HL-60/S4 treated with retinoic acid at 250 ng/mL for 4 days and 3 days (cell line): ENCODE results near the gene TAOK3.
"Not testable (repeated sequence)": the region's sequence is repeated elsewhere in the genome, so short reads cannot be mapped to it uniquely, and the experiment has no call there.

ENCODE experiments used
- in situ Hi-C: fragments of 300-500 bp; cut with MboI; formaldehyde crosslinking; loops from 2 replicates; pipeline ENCODE4 v1.7.0; 2022; ENCODE audit warnings: low sequenced_read_pairs

Gene TAOK3

GRCh38 chr12:118151755-118152154 is 221.0 kb downstream of the TAOK3 start:
- in situ Hi-C loops = no loop called here

GRCh38 chr12:118150625-118151024 is 222.1 kb downstream of the TAOK3 start:
- in situ Hi-C loops = no loop called here

DNA sequence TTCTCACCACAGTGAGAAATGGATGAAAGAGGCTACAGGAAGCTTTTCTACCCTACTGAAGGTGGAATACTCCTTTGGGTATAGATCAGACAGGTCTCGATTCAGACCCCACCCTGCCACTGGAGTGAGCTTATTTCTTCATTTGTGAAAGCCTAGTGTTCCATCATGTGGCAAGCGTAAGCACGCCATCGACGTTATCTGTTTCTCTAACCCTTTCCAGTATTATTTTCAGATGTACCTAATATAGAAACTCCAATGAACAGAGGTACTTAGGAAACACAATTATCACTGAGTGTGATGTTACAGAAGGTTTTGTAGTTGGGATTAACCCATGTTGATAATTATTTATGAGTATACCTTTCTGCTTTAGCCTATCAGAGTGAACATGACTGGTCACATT is 224.4 kb downstream of the TAOK3 start:
- in situ Hi-C loops = no loop called here

- in situ Hi-C loops = no loop called here
Observed at GRCh38 chr12:118145798-118146156, 226.9 kb downstream of the TAOK3 start.

DNA sequence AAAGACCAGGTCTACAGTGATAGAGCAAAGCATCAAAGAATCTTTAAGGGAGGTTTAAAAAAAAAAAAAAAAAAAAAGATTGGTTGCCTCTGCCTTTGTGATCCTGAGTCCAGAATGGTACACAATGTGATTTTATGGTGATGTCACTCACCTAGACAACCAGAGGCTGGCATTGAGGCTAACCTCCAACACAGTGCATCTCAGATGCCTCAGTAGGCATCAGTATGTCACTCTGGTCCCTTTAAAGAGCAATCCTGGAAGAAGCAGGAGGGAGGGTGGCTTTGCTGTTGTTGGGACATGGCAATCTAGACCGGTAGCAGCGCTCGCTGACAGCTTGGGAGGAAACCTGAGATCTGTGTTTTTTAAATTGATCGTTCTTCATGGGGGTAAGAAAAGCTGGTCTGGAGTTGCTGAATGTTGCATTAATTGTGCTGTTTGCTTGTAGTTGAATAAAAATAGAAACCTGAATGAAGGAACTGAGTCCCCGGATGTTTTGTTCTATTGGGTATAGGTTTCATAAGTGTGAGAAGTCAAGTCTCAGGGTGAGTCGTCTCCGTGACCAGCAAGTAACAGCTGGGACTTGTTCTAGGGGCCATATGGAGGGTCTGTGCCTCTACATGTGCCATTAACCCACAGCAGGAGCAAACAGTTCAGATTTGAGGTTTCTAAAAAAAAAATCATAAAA is 227.5 kb downstream of the TAOK3 start:
- in situ Hi-C loops = no loop called here

- in situ Hi-C loops = no loop called here
Observed at GRCh38 chr12:118144499-118144898, 228.2 kb downstream of the TAOK3 start.

DNA sequence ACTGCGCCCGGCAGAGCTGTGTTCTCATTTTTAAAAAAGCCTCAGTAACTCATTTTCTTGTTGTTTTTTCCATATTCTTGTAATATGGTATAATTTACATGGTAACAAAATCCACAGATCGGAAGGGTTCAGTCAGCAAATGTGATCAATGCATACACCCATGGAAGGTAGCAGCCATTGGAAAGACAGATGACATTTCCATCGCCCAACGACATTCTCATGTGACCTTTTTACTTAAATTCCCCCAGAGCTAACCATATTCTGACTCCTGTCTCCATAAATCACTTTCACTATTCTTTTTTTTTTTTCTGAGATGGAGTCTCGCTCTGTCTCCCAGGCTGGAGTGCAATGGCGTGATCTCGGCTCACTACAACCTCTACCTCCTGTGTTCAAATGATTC is 231.9 kb downstream of the TAOK3 start:
- in situ Hi-C loops = no loop called here

DNA sequence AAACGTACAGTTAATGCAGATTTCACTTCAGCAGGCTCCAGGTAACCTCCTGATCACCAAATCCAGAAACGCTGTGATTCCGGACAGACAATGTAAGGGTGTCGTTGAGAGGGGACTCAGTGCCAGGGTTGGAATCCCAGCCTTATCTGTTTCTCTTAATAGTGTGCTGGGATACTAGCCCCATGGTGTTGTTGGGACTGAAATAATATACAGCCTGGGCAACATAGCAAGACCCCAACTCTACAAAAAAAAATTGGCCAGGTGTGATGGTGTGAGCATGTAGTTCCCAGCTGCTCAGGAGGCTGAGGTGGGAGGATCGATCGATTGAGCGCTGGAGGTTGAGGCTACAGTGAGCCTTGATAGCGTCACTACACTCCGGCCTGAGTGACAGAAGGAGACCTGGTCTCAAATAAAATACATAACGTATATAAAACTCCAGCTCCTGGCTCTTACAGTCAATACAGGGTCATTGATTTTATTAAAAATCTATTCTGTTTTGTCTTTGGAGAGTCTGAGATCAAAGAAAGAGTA is 235.5 kb downstream of the TAOK3 start:
- in situ Hi-C loops = no loop called here

DNA sequence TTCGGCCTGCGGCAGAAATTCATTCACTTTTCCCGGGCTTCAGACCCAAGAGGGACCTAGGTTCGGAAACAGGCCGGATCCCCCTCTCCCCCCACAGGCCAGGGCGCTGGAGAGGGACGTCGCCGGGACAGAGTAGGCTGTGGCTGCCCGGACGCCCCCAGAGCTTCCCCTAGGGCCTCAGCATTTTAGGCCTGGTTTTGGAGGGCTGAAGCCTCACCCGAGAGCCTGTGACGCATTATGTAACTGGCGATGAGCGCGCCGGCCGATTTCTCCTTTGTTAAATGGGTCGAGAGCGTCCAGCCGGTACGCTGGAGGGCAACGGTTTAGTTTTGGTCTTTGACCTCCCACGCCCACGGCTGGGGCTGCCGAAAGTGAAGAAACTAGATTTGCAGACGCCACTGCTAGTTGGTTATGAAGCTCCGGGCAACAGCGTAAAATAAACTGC is 236.1 kb downstream of the TAOK3 start:
- in situ Hi-C loops = no loop called here

GRCh38 chr12:118135788-118136558 is 236.7 kb downstream of the TAOK3 start, which contains the start of gene PEBP1:
Gene PEBP1, plus strand, starts transcription at chr12:118136124. Its CDS starts 86 bp downstream, at chr12:118136210.
- in situ Hi-C loops = no loop called here

DNA sequence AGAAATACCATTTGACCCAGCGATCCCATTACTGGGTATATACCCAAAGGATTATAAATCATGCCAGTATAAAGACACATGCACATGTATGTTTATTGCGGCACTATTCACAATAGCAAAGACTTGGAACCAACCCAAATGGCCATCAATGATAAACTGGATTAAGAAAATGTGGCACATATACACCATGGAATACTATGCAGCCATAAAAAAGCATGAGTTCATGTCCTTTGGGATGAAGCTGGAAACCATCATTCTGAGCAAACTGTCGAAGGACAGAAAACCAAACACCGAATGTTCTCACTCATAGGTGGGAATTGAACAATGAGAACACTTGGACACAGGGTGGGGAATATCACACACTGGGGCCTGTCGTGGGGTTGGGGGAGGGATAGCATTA is 243.3 kb downstream of the TAOK3 start:
- in situ Hi-C loops = not testable (repeated sequence)

- in situ Hi-C loops = no loop called here
Observed at GRCh38 chr12:118127867-118128266, 244.8 kb downstream of the TAOK3 start.

GRCh38 chr12:118126119-118126757 is 246.5 kb downstream of the TAOK3 start:
- in situ Hi-C loops = no loop called here

- in situ Hi-C loops = no loop called here
Observed at GRCh38 chr12:118125743-118126118, 247.0 kb downstream of the TAOK3 start.

DNA sequence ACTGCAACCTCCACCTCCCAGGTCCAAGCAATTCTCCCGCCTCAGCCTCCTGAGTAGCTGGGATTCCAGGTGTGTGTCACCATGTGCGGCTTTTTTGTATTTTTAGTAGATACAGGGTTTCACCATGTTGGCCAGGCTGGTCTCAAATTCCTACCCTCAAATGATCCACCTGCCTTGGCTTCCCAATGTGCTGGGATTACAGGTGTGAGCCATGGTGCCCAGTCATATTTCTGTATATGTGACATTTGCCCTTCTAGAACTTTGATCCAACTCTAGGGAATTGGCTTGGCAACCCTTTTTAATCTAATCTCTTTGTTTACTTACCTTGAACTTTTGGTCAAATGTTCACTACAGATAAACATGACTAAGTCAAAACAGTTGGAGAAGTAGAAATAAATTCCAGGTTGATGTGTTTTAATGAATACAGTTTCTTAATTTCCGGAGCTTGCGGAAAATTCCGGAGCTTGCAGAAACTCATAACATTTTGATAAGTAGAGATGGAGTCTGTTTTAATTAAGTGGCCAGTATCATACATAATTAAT is 248.3 kb downstream of the TAOK3 start:
- in situ Hi-C loops = no loop called here

- in situ Hi-C loops = no loop called here
Observed at GRCh38 chr12:118122264-118122663, 250.4 kb downstream of the TAOK3 start.

- in situ Hi-C loops = no loop called here
Observed at GRCh38 chr12:118120579-118121363, 251.9 kb downstream of the TAOK3 start.

- in situ Hi-C loops = no loop called here
Observed at GRCh38 chr12:118119449-118119879, 253.2 kb downstream of the TAOK3 start.

GRCh38 chr12:118109088-118109487 is 263.6 kb downstream of the TAOK3 start:
- in situ Hi-C loops = no loop called here

DNA sequence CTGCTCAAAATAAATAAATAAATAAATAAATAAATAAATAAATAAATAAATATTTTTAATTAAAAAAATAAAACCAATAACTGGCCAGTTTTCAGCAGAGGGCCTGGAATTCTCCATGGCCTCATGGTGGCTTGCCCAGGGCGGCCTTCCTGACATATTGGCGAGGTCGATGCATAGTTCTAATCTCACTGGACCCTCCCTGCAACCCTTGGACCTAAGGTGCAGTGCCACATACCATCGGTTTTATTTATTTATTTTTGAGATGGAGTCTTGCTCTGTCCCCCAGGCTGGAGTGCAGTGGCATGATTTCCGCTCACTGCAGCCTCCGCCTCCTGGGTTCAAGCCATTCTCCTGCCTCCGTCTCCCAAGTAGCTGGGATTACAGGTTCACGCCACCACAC is 265.0 kb downstream of the TAOK3 start:
- in situ Hi-C loops = no loop called here

- in situ Hi-C loops = no loop called here
Observed at GRCh38 chr12:118107011-118107410, 265.7 kb downstream of the TAOK3 start.
